Measurements from ENCODE around the gene CDKN1A. TPM values are rescaled to one million over a fixed set of nuclear protein-coding genes. Genes with fewer than 3 reads are reported as not detected.

Gene CDKN1A
- total and polyA plus RNA-seq, 8 donors, result 4.7 to 240 (median 6.8) TPM

- peaks cover 0 to 20% of the 10 kb centered on the region in 2 donors for H3K4me1 ChIP-seq
- peaks cover 0 to 11% of the 10 kb centered on the region in 2 donors for H3K36me3 ChIP-seq
- no peaks in the 10 kb centered on the region for H3K9me3 ChIP-seq
- no peak overlapping the region for H3K4me3 ChIP-seq
- no peak for TF ChIP-seq CTCF (IDR thresholded peaks at IDR 0.05)
- ATAC-seq (peak; percentile 45), DNase-seq (no peak)
- H3K27me3 ChIP-seq, result no peaks in the 10 kb centered on the region
- intact Hi-C loops (cut with DNase I), result no loop called here
- peak overlapping the region in 1 of 2 donors; percentile 53 for H3K27ac ChIP-seq
Measured at GRCh38 chr6:36692220-36692619, 13.7 kb downstream of the CDKN1A start.

- no peak overlapping the region for H3K4me3 ChIP-seq
- H3K27me3 ChIP-seq, result no peaks in the 10 kb centered on the region
- H3K27ac ChIP-seq, result peak overlapping the region in 1 of 2 donors; percentile 53
- DNase-seq (no peak), ATAC-seq (peak; percentile 85)
- peaks cover 0 to 29% of the 10 kb centered on the region in 2 donors for H3K4me1 ChIP-seq
- H3K9me3 ChIP-seq, result no peaks in the 10 kb centered on the region
- intact Hi-C loops (cut with DNase I), result no loop called here
- peaks cover 0 to 3% of the 10 kb centered on the region in 2 donors for H3K36me3 ChIP-seq
- no peak for TF ChIP-seq CTCF (IDR thresholded peaks at IDR 0.05)
Measured at GRCh38 chr6:36692861-36693702, 14.6 kb downstream of the CDKN1A start.

- Histone ChIP-seq H3K4me3 (no peak overlapping the region), H3K9me3 (no peaks in the 10 kb centered on the region), H3K4me1 (peaks cover 0 to 43% of the 10 kb centered on the region in 2 donors), H3K36me3 (no peaks in the 10 kb centered on the region), H3K27ac (no peak overlapping the region), H3K27me3 (no peaks in the 10 kb centered on the region)
- DNase-seq, result no peak
- ATAC-seq, result no peak
- intact Hi-C loops (cut with DNase I), result no loop called here
- TF ChIP-seq CTCF (IDR thresholded peaks at IDR 0.05), result no peak
Measured at GRCh38 chr6:36694616-36695015, 16.1 kb downstream of the CDKN1A start.

GRCh38 chr6:36695414-36695813 lies 16.9 kb downstream of the CDKN1A start:
- no peak for TF ChIP-seq CTCF (IDR thresholded peaks at IDR 0.05)
- no peak for DNase-seq
- Histone ChIP-seq H3K4me3 (no peak overlapping the region), H3K4me1 (peaks cover 0 to 47% of the 10 kb centered on the region in 2 donors), H3K27me3 (no peaks in the 10 kb centered on the region), H3K9me3 (no peaks in the 10 kb centered on the region), H3K27ac (no peak overlapping the region), H3K36me3 (no peaks in the 10 kb centered on the region)
- intact Hi-C loops (cut with DNase I), result no loop called here
- no peak for ATAC-seq

GRCh38 chr6:36697481-36697903 lies 19.0 kb downstream of the CDKN1A start, which contains the start of gene RAB44:
TSS of gene RAB44 (plus strand) at chr6:36697826. CDS start at chr6:36704236, 6,410 bp downstream.
- DNase-seq, result no peak
- no peak for TF ChIP-seq CTCF (IDR thresholded peaks at IDR 0.05)
- peak; percentile 10 for ATAC-seq
- Histone ChIP-seq H3K27me3 (no peaks in the 10 kb centered on the region), H3K36me3 (no peaks in the 10 kb centered on the region), H3K4me3 (no peak within 1 kb of the TSS), H3K4me1 (peaks cover 0 to 52% of the 10 kb centered on the region in 2 donors), H3K9me3 (no peaks in the 10 kb centered on the region), H3K27ac (peak within 1 kb of the TSS in 1 of 2 donors; percentile 48)
- intact Hi-C loops (cut with DNase I), result no loop called here
